NB4 (cell line): ENCODE data around the gene CT55.
A peak's percentile ranks its signal among the peaks of the same experiment; 100 is the strongest.

Source experiments
- DNase-seq: peaks from one replicate; pipeline ENCODE4 v3.0.0; 2010; ENCODE audit warnings: low read depth
- H3K4me3 ChIP-seq: one replicate; pipeline ENCODE4 v1.5.1; 2011; ENCODE audit warnings: mild to moderate bottlenecking, low read depth, low read length, moderate library complexity
- MAX ChIP-seq: IDR thresholded peaks from 2 replicates; pipeline ENCODE4 v1.6.1; 2011; ENCODE audit warnings: low read depth, low read length
- MYC ChIP-seq: IDR thresholded peaks from 2 replicates; pipeline ENCODE4 v1.6.1; 2011; ENCODE audit warnings: low read depth, low read length
- POLR2A ChIP-seq: IDR thresholded peaks from 2 replicates; pipeline ENCODE4 v1.6.1; 2011; ENCODE audit warnings: mild to moderate bottlenecking; ENCODE audit not compliant: insufficient read length; ENCODE audit errors: extremely low read depth
- TF ChIP-seq, protein P1 (sequence below): IDR thresholded peaks from one replicate; pipeline ENCODE4 v1.5.1; 2012; ENCODE audit warnings: low read depth, low read length

The CT55 gene

DNA sequence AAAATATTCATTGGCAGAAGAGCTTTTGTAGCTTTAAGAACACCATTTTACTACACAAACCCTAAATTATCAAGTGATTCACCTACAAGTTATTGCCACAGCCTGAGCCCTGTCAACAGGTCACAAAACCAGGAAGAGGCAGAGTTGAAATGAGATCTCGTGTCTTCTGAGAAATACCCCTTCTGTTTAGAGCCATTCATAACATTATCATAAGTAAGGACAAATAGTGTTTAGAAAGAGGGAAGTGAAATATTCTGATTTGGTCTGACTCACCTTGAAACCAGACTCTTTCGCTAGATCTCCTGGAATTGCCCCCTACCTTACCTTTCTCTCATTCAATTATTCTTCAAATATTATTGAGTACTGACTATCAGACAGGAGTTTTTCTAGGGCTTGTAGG lies 56.8 kb downstream of the CT55 start:
- H3K4me3 ChIP-seq = no peak overlapping the region
- TF ChIP-seq MYC = no peak
- no peak for TF ChIP-seq POLR2A
- no peak for TF ChIP-seq MAX
- TF ChIP-seq, protein P1, sequence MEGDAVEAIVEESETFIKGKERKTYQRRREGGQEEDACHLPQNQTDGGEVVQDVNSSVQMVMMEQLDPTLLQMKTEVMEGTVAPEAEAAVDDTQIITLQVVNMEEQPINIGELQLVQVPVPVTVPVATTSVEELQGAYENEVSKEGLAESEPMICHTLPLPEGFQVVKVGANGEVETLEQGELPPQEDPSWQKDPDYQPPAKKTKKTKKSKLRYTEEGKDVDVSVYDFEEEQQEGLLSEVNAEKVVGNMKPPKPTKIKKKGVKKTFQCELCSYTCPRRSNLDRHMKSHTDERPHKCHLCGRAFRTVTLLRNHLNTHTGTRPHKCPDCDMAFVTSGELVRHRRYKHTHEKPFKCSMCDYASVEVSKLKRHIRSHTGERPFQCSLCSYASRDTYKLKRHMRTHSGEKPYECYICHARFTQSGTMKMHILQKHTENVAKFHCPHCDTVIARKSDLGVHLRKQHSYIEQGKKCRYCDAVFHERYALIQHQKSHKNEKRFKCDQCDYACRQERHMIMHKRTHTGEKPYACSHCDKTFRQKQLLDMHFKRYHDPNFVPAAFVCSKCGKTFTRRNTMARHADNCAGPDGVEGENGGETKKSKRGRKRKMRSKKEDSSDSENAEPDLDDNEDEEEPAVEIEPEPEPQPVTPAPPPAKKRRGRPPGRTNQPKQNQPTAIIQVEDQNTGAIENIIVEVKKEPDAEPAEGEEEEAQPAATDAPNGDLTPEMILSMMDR = no peak
- DNase-seq = no peak

GRCh38 chrX:135112743-135113142 lies 58.5 kb downstream of the CT55 start:
- no peak overlapping the region for H3K4me3 ChIP-seq
- no peak for DNase-seq
- TF ChIP-seq, protein P1 = no peak
- TF ChIP-seq MYC = no peak
- no peak for TF ChIP-seq MAX
- TF ChIP-seq POLR2A = no peak

- H3K4me3 ChIP-seq = no peak overlapping the region
- TF ChIP-seq, protein P1 = peak; percentile 66
- TF ChIP-seq POLR2A (no peak), MYC (no peak), MAX (no peak)
- peak; percentile 51 for DNase-seq
These were observed 59.0 kb downstream of the CT55 start for GRCh38 chrX:135112096-135112729.

DNA sequence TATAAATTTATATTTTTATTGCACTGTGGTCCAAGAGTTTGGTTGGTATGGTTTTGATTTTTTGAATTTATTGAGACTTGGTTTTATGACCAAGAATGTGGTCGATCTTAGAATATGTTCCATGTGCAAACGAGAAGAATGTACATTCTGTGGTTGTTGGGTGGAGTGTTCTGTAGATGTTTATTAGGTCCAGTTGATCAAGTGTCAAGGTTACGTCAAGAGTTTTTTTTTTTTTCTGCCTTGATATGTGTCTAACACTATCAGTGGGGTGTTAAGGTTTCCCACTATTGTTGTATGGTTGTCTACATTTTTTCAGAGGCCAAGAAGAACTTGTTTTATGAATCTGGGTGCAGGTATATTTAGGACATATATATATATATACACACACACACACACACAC lies 61.6 kb downstream of the CT55 start:
- DNase-seq = no peak

More for the DNA sequence above, 61.6 kb downstream of the CT55 start:
- no peak for TF ChIP-seq POLR2A
- TF ChIP-seq MYC = no peak
- TF ChIP-seq, protein P1 = no peak
- no peak for TF ChIP-seq MAX
- H3K4me3 ChIP-seq = no peak overlapping the region
